Stimulated activated CD8-positive, alpha-beta memory T cell treated with anti-CD3 and anti-CD28 coated beads, Interleukin-2, amount 100 ng/mL, for 1 hour (primary cell): ENCODE data around the gene MLX.
"Not testable (repeated sequence)": the region's sequence is repeated elsewhere in the genome, so short reads cannot be mapped to it uniquely, and the experiment has no call there.

Source experiments
- DNase-seq, 2 donors: peaks; one replicate each; pipeline ENCODE4 v3.0.0-alpha.2; 2020; ENCODE audit warnings: low read depth in 2 of 2

The MLX gene

GRCh38 chr17:42618442-42619150 lies 51.7 kb downstream of the MLX start:
- DNase-seq, result no peak

- not testable (repeated sequence) for DNase-seq
Measured at GRCh38 chr17:42621987-42622386, 55.1 kb downstream of the MLX start.
